T-helper 2 cell treated with Interferon-gamma antibody and Interleukin-4, amounts not matched to agents 100 ng/mL and 5 ng/mL, for 36 hours (primary cell): ENCODE data around the gene ADCY3. TPM values are rescaled to one million over a fixed set of nuclear protein-coding genes. Genes with fewer than 3 reads are reported as not detected.

ENCODE experiments used
- intact Hi-C: fragments of 100-400 bp; cut with micrococcal nuclease; formaldehyde crosslinking; loops from one replicate; pipeline ENCODE4 v1.15.1; 2023
- total RNA-seq: library from RNA; stranded (reverse); gene quantifications from 2 replicates; pipeline ENCODE4 v1.2.3, GENCODE V29; 2022

The ADCY3 gene
- total RNA-seq, 1 donor from 2014 or later = 73.3 TPM

GRCh38 chr2:24783641-24784040, 136.4 kb downstream of the ADCY3 start:
- intact Hi-C loops = no loop called here

- intact Hi-C loops = no loop called here
Observed at GRCh38 chr2:24779116-24779515, 140.9 kb downstream of the ADCY3 start.

- intact Hi-C loops = no loop called here
Observed at GRCh38 chr2:24774373-24774772, 145.7 kb downstream of the ADCY3 start.

DNA sequence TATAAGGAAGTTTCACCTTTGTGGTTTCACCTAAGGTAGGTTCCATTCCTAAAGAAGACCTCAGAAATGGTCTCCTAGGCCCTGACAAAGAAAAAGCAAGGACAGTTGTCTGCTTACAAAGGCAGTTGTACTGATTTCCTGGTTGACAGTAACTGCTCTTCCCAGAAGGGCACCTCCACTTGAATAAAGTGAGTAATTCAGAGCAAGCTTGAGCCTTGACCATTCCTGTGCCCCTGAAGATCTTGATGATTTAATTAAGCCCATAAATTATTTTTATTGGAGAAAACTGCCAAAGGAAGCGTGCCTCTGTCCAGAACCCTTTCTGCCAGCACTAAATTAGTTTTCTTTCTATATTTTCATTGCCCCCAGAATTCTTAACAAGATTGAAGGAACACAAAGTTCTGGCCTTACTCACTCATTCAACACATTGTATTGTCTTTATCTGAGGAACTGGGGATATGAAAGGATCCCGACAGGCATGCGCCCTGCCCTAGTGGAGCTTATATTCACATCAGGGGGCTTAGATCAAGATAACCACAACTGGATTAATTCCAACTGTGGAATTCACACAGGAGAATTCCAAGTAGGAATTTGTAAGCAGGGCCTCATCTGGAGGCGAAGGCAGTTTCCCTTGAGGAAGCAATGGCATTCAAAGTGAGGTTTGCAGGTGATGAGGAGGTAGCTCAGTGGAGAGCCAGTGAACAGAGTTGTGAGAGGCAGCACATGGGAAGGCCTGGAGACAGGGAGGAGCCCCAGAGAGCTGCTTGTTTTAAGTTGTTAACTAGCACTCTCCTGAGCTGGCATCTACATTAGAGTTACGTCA, 148.1 kb downstream of the ADCY3 start:
- intact Hi-C loops = no loop called here

DNA sequence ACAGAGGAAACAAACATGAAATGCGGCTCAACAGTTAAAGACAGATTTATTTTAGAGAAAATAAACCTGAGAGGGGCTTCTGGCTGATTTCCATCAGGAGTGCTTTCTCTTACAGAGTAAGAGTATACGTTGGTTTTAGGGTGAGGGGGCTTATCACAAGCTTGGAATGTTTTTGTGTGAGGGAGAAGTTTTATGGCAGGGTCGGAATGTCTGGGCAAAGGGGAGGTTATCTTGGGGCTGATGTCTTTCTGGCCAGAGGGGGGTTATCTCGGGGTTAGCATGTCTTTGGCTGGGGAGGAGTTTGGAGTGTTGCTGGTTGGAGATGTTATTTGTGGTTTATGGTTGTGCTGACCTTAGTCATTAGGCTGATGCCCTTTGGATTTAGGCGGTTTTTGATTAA, 149.0 kb downstream of the ADCY3 start:
- intact Hi-C loops = no loop called here

Other genes starting within 250 kb of the ADCY3 start
- 29.9 and 33.9 TPM in 2 replicates for gene PTRHD1, start 126.8 kb downstream of the ADCY3 start, total RNA-seq
- 49.1 and 50.3 TPM in 2 replicates for gene CENPO, start 126.8 kb downstream of the ADCY3 start, total RNA-seq
- 6.9 and 7.1 TPM in 2 replicates for gene DNAJC27, start 51.7 kb upstream of the ADCY3 start, total RNA-seq
- gene EFR3B, start 121.8 kb upstream of the ADCY3 start, total RNA-seq = 0.09 TPM in 2 replicates
- 3.0 and 4.1 TPM in 2 replicates for gene POMC, start 248.3 kb upstream of the ADCY3 start, total RNA-seq